Anterior cingulate cortex (tissue), 58 donors: ENCODE measurements around the gene RAB34.
"Not testable (repeated sequence)": the region's sequence is repeated elsewhere in the genome, so short reads cannot be mapped to it uniquely, and the experiment has no call there.

Source experiments
- DNase-seq, 58 donors: peaks; one replicate each; lab custom pipeline; 2025; lab: John Stamatoyannopoulos, UW

RAB34 gene

GRCh38 chr17:28733346-28733745 lies 15.7 kb upstream of the RAB34 start:
- no peak for DNase-seq

GRCh38 chr17:28729950-28730330 lies 12.3 kb upstream of the RAB34 start:
- no peak for DNase-seq

GRCh38 chr17:28728364-28729200 lies 10.9 kb upstream of the RAB34 start, which contains the start of gene NEK8:
NEK8 (plus strand) TSS chr17:28728788; CDS start chr17:28728814, 26 bp downstream.
- peak in 57 of 58 donors; percentile 55 to 94 (median 88) for DNase-seq

- DNase-seq = peak; percentile 42 to 96 (median 88)
Observed at GRCh38 chr17:28726627-28727491, 9.2 kb upstream of the RAB34 start.

- DNase-seq = peak in 50 of 58 donors; percentile 27 to 83 (median 69)
Observed at GRCh38 chr17:28726226-28726626, 8.6 kb upstream of the RAB34 start, which contains the start of gene TLCD1. TLCD1 (minus strand) TSS chr17:28726233; CDS start chr17:28726097, 136 bp downstream.

GRCh38 chr17:28725660-28726225 lies 8.1 kb upstream of the RAB34 start:
- peak in 13 of 58 donors; percentile 31 to 73 (median 48) for DNase-seq

- DNase-seq = peak in 1 of 58 donors; percentile 16
Observed at GRCh38 chr17:28725166-28725659, 7.5 kb upstream of the RAB34 start.

- DNase-seq = no peak
Observed at GRCh38 chr17:28724500-28725165, 7.0 kb upstream of the RAB34 start.

- DNase-seq = not testable (repeated sequence)
Observed at GRCh38 chr17:28723836-28724499, 6.3 kb upstream of the RAB34 start.

GRCh38 chr17:28723159-28723835 lies 5.6 kb upstream of the RAB34 start:
- no peak for DNase-seq

GRCh38 chr17:28722417-28723158 lies 4.9 kb upstream of the RAB34 start:
- DNase-seq = no peak

- DNase-seq = not testable (repeated sequence)
Observed at GRCh38 chr17:28720997-28721329, 3.3 kb upstream of the RAB34 start.

- DNase-seq = no peak
Observed at GRCh38 chr17:28720247-28720996, 2.8 kb upstream of the RAB34 start.

- DNase-seq = no peak
Observed at GRCh38 chr17:28719021-28719433, 1.4 kb upstream of the RAB34 start.

GRCh38 chr17:28718333-28719020 lies 809 bp upstream of the RAB34 start:
- DNase-seq = no peak

- peak in 2 of 58 donors; percentile 7 to 13 for DNase-seq
Observed at GRCh38 chr17:28716740-28717577, 709 bp downstream of the RAB34 start.
